CD4-positive, alpha-beta T cell treated with Interferon alpha-2 for 1 hour (primary cell): ENCODE measurements around the gene RIC8A.

Experiments
- DNase-seq, 2 donors: peaks; one replicate each; pipeline ENCODE4 v3.0.0-alpha.2; 2020 to 2022

Gene RIC8A

GRCh38 chr11:204587-205109 lies 2.9 kb upstream of the RIC8A start:
- no peak for DNase-seq

- DNase-seq: no peak
These were observed 2.1 kb upstream of the RIC8A start for GRCh38 chr11:205221-206001.

GRCh38 chr11:206002-206384 lies 1.5 kb upstream of the RIC8A start:
- no peak for DNase-seq

GRCh38 chr11:206526-207207 lies 841 bp upstream of the RIC8A start:
- DNase-seq: peak in 1 of 2 donors; percentile 19

- peak in 1 of 2 donors; percentile 46 for DNase-seq
These were observed 314 bp downstream of the RIC8A start for GRCh38 chr11:207863-208180.

- DNase-seq: peak; percentile 79 to 86
These were observed 841 bp downstream of the RIC8A start for GRCh38 chr11:208181-208916.

GRCh38 chr11:208917-209260 lies 1.4 kb downstream of the RIC8A start:
- no peak for DNase-seq

GRCh38 chr11:209275-210121 lies 2.0 kb downstream of the RIC8A start:
- DNase-seq: no peak

GRCh38 chr11:210122-210802 lies 2.8 kb downstream of the RIC8A start:
- no peak for DNase-seq

GRCh38 chr11:210803-211180 lies 3.3 kb downstream of the RIC8A start:
- DNase-seq: no peak

- DNase-seq: no peak
These were observed 3.8 kb downstream of the RIC8A start for GRCh38 chr11:211295-211694.

GRCh38 chr11:211741-212140 lies 4.2 kb downstream of the RIC8A start:
- no peak for DNase-seq

GRCh38 chr11:212150-213100 lies 4.9 kb downstream of the RIC8A start:
- DNase-seq: no peak

- no peak for DNase-seq
These were observed 5.6 kb downstream of the RIC8A start for GRCh38 chr11:213111-213510.

GRCh38 chr11:214083-214482 lies 6.6 kb downstream of the RIC8A start:
- DNase-seq: no peak

GRCh38 chr11:215581-216037 lies 8.1 kb downstream of the RIC8A start:
- DNase-seq: no peak

GRCh38 chr11:216081-216974 lies 8.8 kb downstream of the RIC8A start:
- no peak for DNase-seq

- no peak for DNase-seq
These were observed 10.2 kb downstream of the RIC8A start for GRCh38 chr11:217704-218103.

GRCh38 chr11:218815-219593 lies 11.5 kb downstream of the RIC8A start:
- no peak for DNase-seq
